Neutrophil (primary cell): ENCODE measurements around the gene NOCT.

Source experiments
- H3K27ac ChIP-seq: fragments of 200-600 bp; sonication (generic); 2 replicates; pipeline ENCODE4 v1.5.1; 2016; ENCODE audit warnings: mild to moderate bottlenecking, moderate library complexity
- H3K27me3 ChIP-seq: fragments of 200-600 bp; sonication (generic); 2 replicates; pipeline ENCODE4 v1.6.0; 2016; ENCODE audit warnings: mild to moderate bottlenecking
- H3K36me3 ChIP-seq: fragments of 200-600 bp; sonication (generic); 2 replicates; pipeline ENCODE4 v1.5.1; 2017
- H3K4me1 ChIP-seq, 2 experiments: fragments of 200-600 bp in 1 of 2; sonication (generic) in 1 of 2; 1 replicate in 1 of 2; 2 replicates in 1 of 2; pipeline versions ENCODE4 v1.5.1 to v1.6.1; 2013 to 2016; ENCODE audit warnings: low read depth in 1 of 2, low read length in 1 of 2, mild to moderate bottlenecking in 1 of 2, moderate library complexity in 1 of 2; ENCODE audit not compliant: control insufficient read depth in 1 of 2, insufficient read depth in 1 of 2
- H3K4me3 ChIP-seq, 2 experiments: fragments of 200-600 bp in 1 of 2; sonication (generic) in 1 of 2; 1 replicate in 1 of 2; 2 replicates in 1 of 2; pipeline ENCODE4 v1.5.1; 2013 to 2016; ENCODE audit warnings: low read depth in 1 of 2, low read length in 1 of 2, mild to moderate bottlenecking in 1 of 2, moderate library complexity in 1 of 2
- H3K9me3 ChIP-seq: fragments of 200-600 bp; sonication (generic); 2 replicates; pipeline ENCODE4 v1.5.1; 2016
- CTCF ChIP-seq: fragments of 200-600 bp; sonication (generic); IDR thresholded peaks from 2 replicates; pipeline ENCODE4 v1.5.1; 2016; ENCODE audit warnings: antibody characterized with exemption

The NOCT gene

DNA sequence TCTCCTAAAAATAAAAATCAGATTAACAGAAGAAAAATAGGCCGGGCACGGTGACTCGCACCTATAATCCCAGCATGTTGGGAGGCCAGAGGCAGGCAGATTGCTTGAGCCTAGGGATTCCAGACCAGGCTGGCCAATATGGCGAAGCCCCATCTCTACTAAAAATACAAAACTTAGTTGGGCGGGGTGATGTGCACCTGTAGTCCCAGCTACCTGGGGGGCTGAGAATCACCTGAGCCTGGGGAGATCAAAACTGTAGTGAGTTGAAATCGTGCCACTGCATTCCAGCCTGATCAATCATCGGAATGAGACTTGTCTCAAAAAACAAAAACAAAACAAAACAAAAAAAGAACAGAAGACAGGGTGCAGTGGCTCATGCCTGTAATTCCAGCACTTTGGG, 32.8 kb upstream of the NOCT start:
- no peak for TF ChIP-seq CTCF
- no peaks in the 10 kb centered on the region for H3K36me3 ChIP-seq
- no peaks in the 10 kb centered on the region for H3K9me3 ChIP-seq
- peaks cover 19 to 23% of the 10 kb centered on the region in 2 experiments for H3K4me1 ChIP-seq
- no peaks in the 10 kb centered on the region for H3K27me3 ChIP-seq
- peak overlapping the region; percentile 75 for H3K27ac ChIP-seq
- H3K4me3 ChIP-seq: no peak overlapping the region

DNA sequence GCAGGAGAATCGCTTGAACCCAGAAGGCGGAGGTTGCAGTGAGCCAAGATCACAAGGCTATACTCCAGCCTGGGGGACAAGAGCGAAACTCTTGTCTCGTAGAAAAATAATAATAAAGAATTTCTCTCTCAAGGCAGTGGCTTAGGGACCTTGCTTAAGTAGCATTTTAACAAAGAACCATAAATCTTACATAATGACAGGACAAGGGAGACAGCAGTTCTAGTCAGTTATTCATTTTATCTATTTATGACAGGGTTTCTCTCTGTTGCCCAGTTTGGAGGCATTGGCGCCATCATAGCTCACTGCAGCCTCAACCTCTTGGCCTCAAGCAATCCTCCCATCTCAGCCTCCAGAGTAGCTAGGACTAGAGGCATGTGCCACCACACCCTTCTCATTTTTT, 31.9 kb upstream of the NOCT start:
- TF ChIP-seq CTCF: no peak
- Histone ChIP-seq H3K9me3 (no peaks in the 10 kb centered on the region), H3K4me3 (no peak overlapping the region), H3K36me3 (no peaks in the 10 kb centered on the region), H3K27ac (peak overlapping the region; percentile 75), H3K4me1 (peaks cover 15 to 19% of the 10 kb centered on the region in 2 experiments), H3K27me3 (no peaks in the 10 kb centered on the region)

GRCh38 chr4:138984647-138985046, 30.9 kb upstream of the NOCT start:
- H3K9me3 ChIP-seq: no peaks in the 10 kb centered on the region
- no peak overlapping the region for H3K27ac ChIP-seq
- no peaks in the 10 kb centered on the region for H3K27me3 ChIP-seq
- no peak overlapping the region for H3K4me3 ChIP-seq
- no peak for TF ChIP-seq CTCF
- no peaks in the 10 kb centered on the region for H3K36me3 ChIP-seq
- H3K4me1 ChIP-seq: peaks cover 15 to 19% of the 10 kb centered on the region in 2 experiments

GRCh38 chr4:138992676-138993075, 22.9 kb upstream of the NOCT start:
- H3K27ac ChIP-seq: no peak overlapping the region
- H3K4me1 ChIP-seq: peaks cover 10 to 15% of the 10 kb centered on the region in 2 experiments
- no peaks in the 10 kb centered on the region for H3K36me3 ChIP-seq
- no peaks in the 10 kb centered on the region for H3K9me3 ChIP-seq
- H3K4me3 ChIP-seq: no peak overlapping the region
- no peaks in the 10 kb centered on the region for H3K27me3 ChIP-seq
- no peak for TF ChIP-seq CTCF

DNA sequence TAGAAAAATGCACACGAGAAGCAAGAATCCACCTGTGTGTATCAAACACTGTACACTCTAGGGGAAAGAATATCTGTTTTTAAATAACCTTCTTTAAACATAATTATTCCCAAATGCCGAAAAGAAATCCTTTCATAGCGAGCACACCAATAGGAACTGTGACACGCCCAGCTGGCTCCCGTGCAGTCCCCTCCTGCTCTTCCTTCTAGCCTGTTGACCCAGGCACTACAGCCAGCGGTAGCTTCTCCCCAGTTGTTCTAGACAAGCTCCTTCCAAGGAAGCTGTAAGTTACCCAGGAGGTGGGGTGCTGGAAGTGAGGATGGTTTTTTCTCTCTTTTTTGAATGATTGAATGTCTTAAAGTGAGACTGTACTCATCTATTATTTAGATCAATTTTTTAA, 19.5 kb upstream of the NOCT start:
- no peaks in the 10 kb centered on the region for H3K27me3 ChIP-seq

More for the DNA sequence above, 19.5 kb upstream of the NOCT start:
- no peaks in the 10 kb centered on the region for H3K9me3 ChIP-seq
- H3K36me3 ChIP-seq: no peaks in the 10 kb centered on the region
- no peak for TF ChIP-seq CTCF
- H3K27ac ChIP-seq: no peak overlapping the region
- no peak overlapping the region for H3K4me3 ChIP-seq
- H3K4me1 ChIP-seq: peaks cover 23 to 29% of the 10 kb centered on the region in 2 experiments
